ENCODE data around the gene HNMT.
"Not testable (repeated sequence)": the region's sequence is repeated elsewhere in the genome, so short reads cannot be mapped to it uniquely, and the experiment has no call there.

Gene HNMT

GRCh38 chr2:138026111-138027020 lies 62.1 kb downstream of the HNMT start:
- DNase-seq: no peak

GRCh38 chr2:138028538-138028937 lies 64.3 kb downstream of the HNMT start:
- intact Hi-C loops (cut with DNase I): no loop called here
- DNase-seq: peak in 4 of 42 donors; percentile 1 to 44 (median 4)

More at GRCh38 chr2:138026111-138027020, 62.1 kb downstream of the HNMT start:
- intact Hi-C loops (cut with DNase I): no loop called here

GRCh38 chr2:138029276-138029675 lies 65.0 kb downstream of the HNMT start:
- DNase-seq: no peak
- intact Hi-C loops (cut with DNase I): no loop called here

- no peak for DNase-seq
- intact Hi-C loops (cut with DNase I): no loop called here
Observed at GRCh38 chr2:138030459-138030858, 66.2 kb downstream of the HNMT start.

- intact Hi-C loops (cut with DNase I): no loop called here
Observed at GRCh38 chr2:138032334-138032733, 68.1 kb downstream of the HNMT start.

GRCh38 chr2:138034536-138034935 lies 70.3 kb downstream of the HNMT start:
- no peak for DNase-seq
- intact Hi-C loops (cut with DNase I): no loop called here

More at GRCh38 chr2:138032334-138032733, 68.1 kb downstream of the HNMT start:
- DNase-seq: no peak

GRCh38 chr2:138035608-138036217 lies 71.4 kb downstream of the HNMT start:
- intact Hi-C loops (cut with DNase I): no loop called here
- no peak for DNase-seq

GRCh38 chr2:138036522-138036921 lies 72.2 kb downstream of the HNMT start:
- no peak for DNase-seq
- intact Hi-C loops (cut with DNase I): no loop called here

- no peak for DNase-seq
- intact Hi-C loops (cut with DNase I): no loop called here
Observed at GRCh38 chr2:138037090-138037489, 72.8 kb downstream of the HNMT start.

- intact Hi-C loops (cut with DNase I): no loop called here
- no peak for DNase-seq
Observed at GRCh38 chr2:138040616-138041015, 76.3 kb downstream of the HNMT start.

GRCh38 chr2:138042311-138042710 lies 78.0 kb downstream of the HNMT start:
- intact Hi-C loops (cut with DNase I): no loop called here
- no peak for DNase-seq

- DNase-seq; intact Hi-C loops (cut with DNase I): not testable (repeated sequence)
Observed at GRCh38 chr2:138043588-138043987, 79.3 kb downstream of the HNMT start.

- no peak for DNase-seq
- intact Hi-C loops (cut with DNase I): no loop called here
Observed at GRCh38 chr2:138058427-138058826, 94.2 kb downstream of the HNMT start.

- intact Hi-C loops (cut with DNase I): no loop called here
- no peak for DNase-seq
Observed at GRCh38 chr2:138059487-138060300, 95.4 kb downstream of the HNMT start.

- intact Hi-C loops (cut with DNase I): no loop called here
- DNase-seq: no peak
Observed at GRCh38 chr2:138060301-138060635, 96.0 kb downstream of the HNMT start.

GRCh38 chr2:138061961-138062360 lies 97.7 kb downstream of the HNMT start:
- intact Hi-C loops (cut with DNase I): no loop called here
- DNase-seq: no peak

- intact Hi-C loops (cut with DNase I): no loop called here
- DNase-seq: no peak
Observed at GRCh38 chr2:138063181-138063580, 98.9 kb downstream of the HNMT start.
